ENCODE data around the gene TEAD4. TPM values are rescaled to one million over a fixed set of nuclear protein-coding genes. Genes with fewer than 3 reads are reported as not detected.

Gene TEAD4
- polyA plus RNA-seq, 1 donor = 5.5 TPM

DNA sequence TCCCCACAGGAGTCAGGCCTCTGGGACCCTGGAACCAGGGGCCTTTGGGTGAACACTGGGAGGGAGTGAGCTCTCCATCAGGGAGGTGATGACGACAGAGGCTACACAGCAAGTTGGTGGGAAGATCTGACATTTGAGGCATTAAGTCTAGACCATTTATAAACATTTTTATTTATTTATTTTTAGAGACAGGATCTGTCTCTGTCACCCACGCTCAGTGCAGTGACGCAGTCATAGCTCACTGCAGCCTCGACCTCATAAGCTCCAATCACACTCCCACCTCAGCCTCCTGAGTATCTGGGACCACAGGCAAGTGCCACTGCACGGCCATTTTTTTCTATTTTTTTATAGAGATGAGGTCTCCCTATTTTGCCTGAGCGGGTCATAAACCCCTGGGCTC, 53.6 kb downstream of the TEAD4 start:
- WGBS (ENCODE audit: insufficient coverage, low lambda C conversion rate) = 80% methylated on average over 1 of the region's 6 CpGs
- Histone ChIP-seq H3K4me1 (ENCODE audit: control insufficient read depth, insufficient read depth, low read length) (no peaks in the 10 kb centered on the region), H3K9me3 (ENCODE audit: control insufficient read depth, low read depth, low read length) (no peaks in the 10 kb centered on the region), H3K4me3 (ENCODE audit: low read length) (no peak overlapping the region), H3K27ac (ENCODE audit: low read length) (no peak overlapping the region), H3K27me3 (ENCODE audit: control insufficient read depth, insufficient read depth, low read length) (no peaks in the 10 kb centered on the region), H3K36me3 (ENCODE audit: control insufficient read depth, insufficient read depth, low read length) (no peaks in the 10 kb centered on the region)
- DNase-seq = no peak

DNA sequence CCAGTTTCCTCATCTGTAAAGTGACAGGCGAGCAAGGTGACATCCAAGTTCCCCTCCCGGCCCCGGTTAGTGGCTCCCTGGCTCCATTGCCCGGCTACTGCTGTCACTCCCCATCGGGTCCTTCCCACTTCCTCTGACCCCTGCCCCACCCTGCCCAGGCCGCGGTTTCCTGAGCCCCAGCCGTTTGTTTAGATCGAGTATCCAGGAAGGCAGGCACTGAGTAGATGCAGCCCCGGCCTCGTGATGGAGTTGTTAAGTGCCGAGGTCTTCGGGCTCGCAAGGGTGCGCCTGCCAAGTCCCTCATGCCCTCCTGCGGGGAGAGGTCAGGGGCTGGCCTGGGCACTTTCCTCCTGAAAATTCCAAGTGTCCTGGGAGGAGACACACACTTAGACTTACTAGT, 55.4 kb downstream of the TEAD4 start:
- Histone ChIP-seq H3K36me3 (ENCODE audit: control insufficient read depth, insufficient read depth, low read length) (no peaks in the 10 kb centered on the region), H3K27me3 (ENCODE audit: control insufficient read depth, insufficient read depth, low read length) (no peaks in the 10 kb centered on the region), H3K9me3 (ENCODE audit: control insufficient read depth, low read depth, low read length) (no peaks in the 10 kb centered on the region), H3K4me1 (ENCODE audit: control insufficient read depth, insufficient read depth, low read length) (no peaks in the 10 kb centered on the region), H3K27ac (ENCODE audit: low read length) (no peak overlapping the region), H3K4me3 (ENCODE audit: low read length) (no peak overlapping the region)
- WGBS (ENCODE audit: insufficient coverage, low lambda C conversion rate) = no CpG with 5 or more reads among the region's 16 CpGs
- DNase-seq = no peak

DNA sequence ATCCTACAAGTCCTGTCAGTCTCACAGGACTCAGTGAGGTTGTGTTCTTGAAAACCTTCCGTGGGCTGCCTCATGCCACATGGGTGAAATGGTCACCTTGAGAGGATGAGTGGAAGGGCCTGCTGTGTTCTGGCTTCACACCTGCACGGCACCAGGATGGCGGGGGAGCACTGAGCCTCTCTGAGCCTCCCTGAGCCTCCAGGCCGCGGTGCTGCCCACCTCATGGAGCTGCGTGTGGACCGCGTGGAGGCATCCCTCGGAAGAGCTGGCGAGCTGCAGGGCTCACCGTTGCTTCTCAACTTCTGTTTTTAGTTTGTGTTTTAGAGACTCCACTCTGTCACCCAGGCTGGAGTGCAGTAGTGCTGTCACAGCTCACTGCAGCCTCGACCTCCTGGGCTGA, 56.2 kb downstream of the TEAD4 start:
- H3K4me1 ChIP-seq (ENCODE audit: control insufficient read depth, insufficient read depth, low read length) = no peaks in the 10 kb centered on the region
- H3K27ac ChIP-seq (ENCODE audit: low read length) = no peak overlapping the region
- H3K4me3 ChIP-seq (ENCODE audit: low read length) = no peak overlapping the region
- no CpG with 5 or more reads among the region's 12 CpGs for WGBS (ENCODE audit: insufficient coverage, low lambda C conversion rate)
- DNase-seq = no peak
- H3K36me3 ChIP-seq (ENCODE audit: control insufficient read depth, insufficient read depth, low read length) = no peaks in the 10 kb centered on the region
- H3K27me3 ChIP-seq (ENCODE audit: control insufficient read depth, insufficient read depth, low read length) = no peaks in the 10 kb centered on the region
- no peaks in the 10 kb centered on the region for H3K9me3 ChIP-seq (ENCODE audit: control insufficient read depth, low read depth, low read length)

DNA sequence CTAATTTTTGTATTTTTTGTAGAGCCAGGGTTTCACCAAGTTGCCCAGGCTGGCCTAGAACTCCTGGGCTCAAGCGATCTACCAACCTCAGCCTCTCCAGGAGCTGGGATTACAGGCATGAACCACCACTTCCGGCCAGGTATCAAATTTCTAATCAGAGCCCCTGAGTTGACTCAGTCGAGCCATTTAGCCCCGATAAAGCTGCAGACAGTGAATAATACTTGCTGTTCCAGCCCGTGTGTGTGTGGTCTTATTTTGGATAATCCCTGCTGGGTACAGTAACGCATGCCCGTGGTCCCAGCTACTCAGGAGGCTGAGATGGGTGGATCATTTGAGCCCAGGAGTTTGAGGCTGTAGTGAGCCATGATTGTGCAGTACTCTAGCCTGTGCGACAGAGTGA, 57.0 kb downstream of the TEAD4 start:
- Histone ChIP-seq H3K36me3 (ENCODE audit: control insufficient read depth, insufficient read depth, low read length) (no peaks in the 10 kb centered on the region), H3K27me3 (ENCODE audit: control insufficient read depth, insufficient read depth, low read length) (no peaks in the 10 kb centered on the region), H3K4me3 (ENCODE audit: low read length) (no peak overlapping the region), H3K9me3 (ENCODE audit: control insufficient read depth, low read depth, low read length) (no peaks in the 10 kb centered on the region), H3K27ac (ENCODE audit: low read length) (no peak overlapping the region), H3K4me1 (ENCODE audit: control insufficient read depth, insufficient read depth, low read length) (no peaks in the 10 kb centered on the region)
- no peak for DNase-seq
- WGBS (ENCODE audit: insufficient coverage, low lambda C conversion rate) = 100% methylated on average over 1 of the region's 8 CpGs

DNA sequence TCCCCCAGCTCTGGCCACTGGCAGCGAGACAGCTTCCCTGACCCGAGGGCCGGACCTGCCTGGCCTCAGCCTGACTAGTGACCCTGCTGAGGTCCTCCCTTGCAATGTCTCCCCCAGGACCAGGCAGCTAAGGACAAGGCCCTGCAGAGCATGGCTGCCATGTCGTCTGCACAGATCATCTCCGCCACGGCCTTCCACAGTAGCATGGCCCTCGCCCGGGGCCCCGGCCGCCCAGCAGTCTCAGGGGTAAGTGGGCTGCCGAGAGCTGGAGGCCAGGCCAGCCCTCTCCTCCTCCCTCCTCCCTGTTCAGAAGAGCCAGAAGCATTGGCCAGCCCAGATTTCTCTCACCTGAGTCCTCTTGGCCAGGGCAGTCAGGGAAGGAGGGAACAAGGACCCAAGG, 58.1 kb downstream of the TEAD4 start:
- Histone ChIP-seq H3K36me3 (ENCODE audit: control insufficient read depth, insufficient read depth, low read length) (no peaks in the 10 kb centered on the region), H3K9me3 (ENCODE audit: control insufficient read depth, low read depth, low read length) (no peaks in the 10 kb centered on the region), H3K4me1 (ENCODE audit: control insufficient read depth, insufficient read depth, low read length) (no peaks in the 10 kb centered on the region), H3K27ac (ENCODE audit: low read length) (no peak overlapping the region), H3K27me3 (ENCODE audit: control insufficient read depth, insufficient read depth, low read length) (no peaks in the 10 kb centered on the region), H3K4me3 (ENCODE audit: low read length) (no peak overlapping the region)
- no peak for DNase-seq
- no CpG with 5 or more reads among the region's 11 CpGs for WGBS (ENCODE audit: insufficient coverage, low lambda C conversion rate)

DNA sequence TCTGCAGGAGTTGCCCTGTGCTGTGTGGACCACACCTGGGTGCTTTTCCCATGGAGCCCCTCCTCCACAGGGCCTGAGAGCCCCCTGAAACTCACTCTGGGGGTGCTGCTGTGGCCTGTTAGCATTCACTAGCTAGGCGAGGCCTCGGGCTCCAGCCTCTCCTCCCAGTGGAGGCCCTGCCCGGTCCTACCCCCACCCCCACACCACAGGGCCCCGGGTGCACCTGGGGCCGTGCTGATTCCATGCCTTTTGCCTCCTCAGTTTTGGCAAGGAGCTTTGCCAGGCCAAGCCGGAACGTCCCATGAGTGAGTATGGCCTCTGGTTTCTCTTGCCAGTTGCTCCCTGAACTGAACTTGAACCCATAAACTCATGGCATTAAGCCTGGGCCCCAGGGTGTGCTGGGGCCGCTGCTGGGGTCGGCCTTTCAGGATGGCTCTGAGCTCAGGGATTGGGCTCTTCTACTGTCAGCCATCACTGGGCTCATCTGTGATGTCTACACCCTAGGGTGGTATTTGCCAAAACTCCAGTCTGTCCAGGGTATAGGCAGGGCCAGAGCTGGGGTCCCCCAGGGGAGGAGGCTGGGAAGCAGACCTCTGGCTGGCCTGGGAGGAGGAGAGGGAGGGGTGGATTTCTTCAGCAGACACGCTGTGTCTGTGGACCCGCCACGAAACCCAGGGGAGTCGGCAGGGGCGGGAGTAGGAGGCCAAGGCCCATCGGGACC, 59.2 kb downstream of the TEAD4 start:
- no peak for DNase-seq
- Histone ChIP-seq H3K27me3 (ENCODE audit: control insufficient read depth, insufficient read depth, low read length) (no peaks in the 10 kb centered on the region), H3K9me3 (ENCODE audit: control insufficient read depth, low read depth, low read length) (no peaks in the 10 kb centered on the region), H3K27ac (ENCODE audit: low read length) (no peak overlapping the region), H3K4me3 (ENCODE audit: low read length) (no peak overlapping the region), H3K4me1 (ENCODE audit: control insufficient read depth, insufficient read depth, low read length) (no peaks in the 10 kb centered on the region), H3K36me3 (ENCODE audit: control insufficient read depth, insufficient read depth, low read length) (no peaks in the 10 kb centered on the region)
- no CpG with 5 or more reads among the region's 15 CpGs for WGBS (ENCODE audit: insufficient coverage, low lambda C conversion rate)

DNA sequence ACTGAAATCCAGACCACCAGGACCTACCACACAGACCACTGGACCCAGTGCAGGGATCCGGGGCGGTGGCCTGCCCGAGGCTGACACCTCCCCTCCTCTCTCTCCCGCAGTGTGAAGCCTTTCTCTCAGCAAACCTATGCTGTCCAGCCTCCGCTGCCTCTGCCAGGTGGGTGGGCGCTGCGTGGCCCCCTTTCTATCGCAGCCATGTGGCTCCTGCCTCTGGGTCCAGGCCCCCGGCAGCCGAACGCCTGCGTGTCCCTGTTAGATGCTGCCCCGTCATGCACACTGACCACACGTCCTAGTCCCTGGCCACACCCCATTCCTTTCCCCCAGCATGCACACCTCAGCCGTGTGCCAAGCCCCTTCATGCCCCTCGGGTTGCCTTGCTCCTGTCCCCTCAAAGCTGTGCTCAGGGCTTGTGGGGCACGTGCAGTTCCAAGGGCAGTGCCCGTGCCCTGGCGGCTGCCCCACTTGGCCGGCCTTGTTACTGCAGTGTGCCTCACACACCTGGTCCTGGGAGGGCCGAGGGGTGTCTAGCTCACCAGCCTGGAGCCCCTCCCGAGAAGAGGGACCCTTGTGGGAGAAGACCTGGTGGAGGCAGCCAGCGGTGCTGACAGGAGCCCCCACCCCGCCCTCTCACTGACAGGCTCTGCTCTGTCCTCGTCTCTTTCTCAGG, 59.9 kb downstream of the TEAD4 start:
- DNase-seq = no peak
- Histone ChIP-seq H3K36me3 (ENCODE audit: control insufficient read depth, insufficient read depth, low read length) (no peaks in the 10 kb centered on the region), H3K27ac (ENCODE audit: low read length) (no peak overlapping the region), H3K9me3 (ENCODE audit: control insufficient read depth, low read depth, low read length) (no peaks in the 10 kb centered on the region), H3K27me3 (ENCODE audit: control insufficient read depth, insufficient read depth, low read length) (no peaks in the 10 kb centered on the region), H3K4me1 (ENCODE audit: control insufficient read depth, insufficient read depth, low read length) (no peaks in the 10 kb centered on the region), H3K4me3 (ENCODE audit: low read length) (no peak overlapping the region)
- WGBS (ENCODE audit: insufficient coverage, low lambda C conversion rate) = no CpG with 5 or more reads among the region's 25 CpGs

DNA sequence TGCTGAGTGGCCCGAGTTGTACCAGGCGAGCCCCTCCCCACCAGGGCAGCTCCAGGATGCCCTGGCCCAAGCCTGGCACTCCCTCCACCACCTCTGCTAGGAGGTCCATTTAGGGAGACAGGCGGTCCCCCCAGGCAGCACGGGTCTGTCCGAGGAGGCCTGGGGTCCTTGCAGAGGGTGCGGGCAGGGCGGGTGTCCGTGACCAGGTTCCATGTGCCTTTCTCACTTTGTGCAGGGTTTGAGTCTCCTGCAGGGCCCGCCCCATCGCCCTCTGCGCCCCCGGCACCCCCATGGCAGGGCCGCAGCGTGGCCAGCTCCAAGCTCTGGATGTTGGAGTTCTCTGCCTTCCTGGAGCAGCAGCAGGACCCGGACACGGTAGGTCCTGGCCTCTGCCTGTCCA, 61.2 kb downstream of the TEAD4 start:
- Histone ChIP-seq H3K27me3 (ENCODE audit: control insufficient read depth, insufficient read depth, low read length) (no peaks in the 10 kb centered on the region), H3K9me3 (ENCODE audit: control insufficient read depth, low read depth, low read length) (no peaks in the 10 kb centered on the region), H3K27ac (ENCODE audit: low read length) (no peak overlapping the region), H3K36me3 (ENCODE audit: control insufficient read depth, insufficient read depth, low read length) (no peaks in the 10 kb centered on the region), H3K4me3 (ENCODE audit: low read length) (no peak overlapping the region), H3K4me1 (ENCODE audit: control insufficient read depth, insufficient read depth, low read length) (no peaks in the 10 kb centered on the region)
- no CpG with 5 or more reads among the region's 16 CpGs for WGBS (ENCODE audit: insufficient coverage, low lambda C conversion rate)
- no peak for DNase-seq

DNA sequence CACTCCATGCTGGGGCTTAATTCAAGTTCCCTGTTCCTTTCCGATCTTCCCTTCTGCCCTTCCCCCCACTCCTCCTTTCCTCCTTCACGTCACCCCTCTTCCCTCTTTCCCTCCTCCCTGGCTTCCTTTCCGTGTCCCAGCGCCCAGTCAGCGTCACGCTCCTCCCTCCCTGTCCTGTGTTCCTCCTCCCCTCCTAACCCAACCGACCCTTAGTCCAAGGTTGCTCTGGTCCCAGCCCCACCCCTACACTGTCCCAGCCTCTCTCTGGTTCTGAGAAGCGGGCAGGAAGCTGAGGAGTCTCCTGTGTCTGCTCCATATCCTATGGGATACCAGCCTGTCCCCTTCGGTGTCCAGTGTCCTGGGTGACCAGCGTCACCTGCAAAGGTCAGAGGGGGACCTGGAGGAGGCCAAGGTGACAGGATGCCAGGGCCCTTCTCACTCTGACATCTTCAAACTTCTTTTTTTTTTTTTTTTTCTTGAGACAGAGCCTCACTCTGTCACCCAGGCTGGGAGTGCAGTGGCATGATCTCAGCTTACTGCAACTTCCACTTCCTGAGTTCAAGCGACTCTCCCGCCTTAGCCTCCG, 61.7 kb downstream of the TEAD4 start:
- 71% methylated on average over 1 of the region's 13 CpGs for WGBS (ENCODE audit: insufficient coverage, low lambda C conversion rate)
- no peak overlapping the region for H3K4me3 ChIP-seq (ENCODE audit: low read length)

DNA sequence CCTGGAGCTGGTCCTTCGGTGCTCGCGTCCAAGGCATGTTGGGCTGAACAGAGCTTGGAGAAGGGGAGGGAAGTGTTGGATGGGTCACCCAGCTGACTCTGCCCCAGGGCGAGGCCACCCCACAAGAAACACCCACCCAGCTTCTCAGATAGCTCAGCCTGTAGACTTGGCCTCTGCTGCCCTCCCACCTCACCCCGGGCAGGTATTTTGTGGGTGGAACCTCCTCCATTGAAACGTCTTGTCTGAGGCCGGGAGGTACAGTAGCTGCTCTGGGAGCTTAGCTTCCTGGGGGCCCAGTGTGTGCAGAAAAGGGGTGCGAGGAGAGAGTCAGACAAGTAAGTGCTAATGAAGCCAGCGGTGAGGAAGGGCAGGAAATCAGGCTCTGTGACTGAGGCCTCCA, 63.2 kb downstream of the TEAD4 start:
- no peaks in the 10 kb centered on the region for H3K36me3 ChIP-seq (ENCODE audit: control insufficient read depth, insufficient read depth, low read length)
- H3K4me3 ChIP-seq (ENCODE audit: low read length) = no peak overlapping the region
- WGBS (ENCODE audit: insufficient coverage, low lambda C conversion rate) = no CpG with 5 or more reads among the region's 9 CpGs

More for the DNA sequence above, 61.7 kb downstream of the TEAD4 start:
- DNase-seq = peak; percentile 51 to 64
- no peak overlapping the region for H3K27ac ChIP-seq (ENCODE audit: low read length)
- H3K4me1 ChIP-seq (ENCODE audit: control insufficient read depth, insufficient read depth, low read length) = no peaks in the 10 kb centered on the region
- no peaks in the 10 kb centered on the region for H3K36me3 ChIP-seq (ENCODE audit: control insufficient read depth, insufficient read depth, low read length)
- no peaks in the 10 kb centered on the region for H3K27me3 ChIP-seq (ENCODE audit: control insufficient read depth, insufficient read depth, low read length)
- no peaks in the 10 kb centered on the region for H3K9me3 ChIP-seq (ENCODE audit: control insufficient read depth, low read depth, low read length)

More for the DNA sequence above, 63.2 kb downstream of the TEAD4 start:
- Histone ChIP-seq H3K9me3 (ENCODE audit: control insufficient read depth, low read depth, low read length) (no peaks in the 10 kb centered on the region), H3K4me1 (ENCODE audit: control insufficient read depth, insufficient read depth, low read length) (no peaks in the 10 kb centered on the region), H3K27me3 (ENCODE audit: control insufficient read depth, insufficient read depth, low read length) (no peaks in the 10 kb centered on the region), H3K27ac (ENCODE audit: low read length) (no peak overlapping the region)
- DNase-seq = peak in 1 of 2 donors; percentile 39
